Liver (tissue), 9 donors: ENCODE measurements around the gene HDAC2. TPM values are rescaled to one million over a fixed set of nuclear protein-coding genes. Genes with fewer than 3 reads are reported as not detected.

Experiments
- DNase-seq: peaks from one replicate; pipeline ENCODE4 v3.0.0-alpha.2; 2017; ENCODE audit warnings: low spot score
- H3K27ac ChIP-seq, 2 donors: one replicate each; pipeline ENCODE4 v1.7.0; 2013; ENCODE audit warnings: inconsistent platforms in 2 of 2, low read length in 2 of 2, control low read depth in 1 of 2, low read depth in 1 of 2, mild to moderate bottlenecking in 1 of 2
- H3K27me3 ChIP-seq, 4 donors: one replicate each; pipeline versions ENCODE4 v1.6.1 to v1.7.0; 2013; ENCODE audit warnings: low read length in 3 of 4, inconsistent platforms in 1 of 4, mild to moderate bottlenecking in 1 of 4, moderate library complexity in 1 of 4; ENCODE audit not compliant: control insufficient read depth in 4 of 4, insufficient read depth in 4 of 4
- H3K36me3 ChIP-seq, 4 donors: one replicate each; pipeline versions ENCODE4 v1.6.1 to v1.7.0; 2013; ENCODE audit warnings: low read length in 3 of 4, mild to moderate bottlenecking in 3 of 4, low read depth in 1 of 4, moderate library complexity in 1 of 4; ENCODE audit not compliant: control insufficient read depth in 4 of 4, insufficient read depth in 3 of 4
- H3K4me1 ChIP-seq, 4 donors: one replicate each; pipeline versions ENCODE4 v1.6.1 to v1.7.0; 2013; ENCODE audit warnings: low read length in 3 of 4, mild to moderate bottlenecking in 3 of 4, moderate library complexity in 1 of 4; ENCODE audit not compliant: control insufficient read depth in 4 of 4, insufficient read depth in 4 of 4
- H3K4me3 ChIP-seq, 3 donors: one replicate each; pipeline versions ENCODE4 v1.6.1 to v1.7.0; 2013; ENCODE audit warnings: low read length in 3 of 3, control low read depth in 1 of 3, low read depth in 1 of 3, mild to moderate bottlenecking in 1 of 3
- H3K9ac ChIP-seq, 2 donors: one replicate each; pipeline ENCODE4 v1.7.0; 2013; ENCODE audit warnings: low read length in 2 of 2, mild to moderate bottlenecking in 2 of 2, moderate library complexity in 2 of 2, control low read depth in 1 of 2, low read depth in 1 of 2
- H3K9me3 ChIP-seq, 4 donors: one replicate each; pipeline versions ENCODE4 v1.6.1 to v1.7.0; 2013; ENCODE audit warnings: low read length in 3 of 4; ENCODE audit not compliant: control insufficient read depth in 4 of 4
- EGR1 ChIP-seq, 2 donors: IDR thresholded peaks; 2 replicates each; pipeline ENCODE4 v1.6.1; 2016 to 2018; ENCODE audit warnings: antibody characterized with exemption in 2 of 2, low read depth in 2 of 2
- FOXA1 ChIP-seq: IDR thresholded peaks from 2 replicates; pipeline ENCODE4 v1.6.1; 2016; ENCODE audit warnings: antibody characterized with exemption
- FOXA2 ChIP-seq: IDR thresholded peaks from 2 replicates; pipeline ENCODE4 v1.6.1; 2016; ENCODE audit warnings: antibody characterized with exemption
- HNF4A ChIP-seq, 2 donors: conservative IDR thresholded peaks; 2 replicates each; pipeline ENCODE4 v1.6.1; 2016; ENCODE audit warnings: antibody characterized with exemption in 2 of 2, mild to moderate bottlenecking in 2 of 2
- HNF4G ChIP-seq: IDR thresholded peaks from 2 replicates; pipeline ENCODE4 v1.6.1; 2016; ENCODE audit warnings: antibody characterized with exemption
- JUND ChIP-seq, 2 donors: IDR thresholded peaks; 2 replicates each; pipeline ENCODE4 v1.6.1; 2016; ENCODE audit warnings: antibody characterized with exemption in 2 of 2
- NR2F2 ChIP-seq: IDR thresholded peaks from 2 replicates; pipeline ENCODE4 v1.6.1; 2016; ENCODE audit warnings: antibody characterized with exemption
- RAD21 ChIP-seq, 2 donors: IDR thresholded peaks; 2 replicates each; pipeline ENCODE4 v1.6.1; 2016; ENCODE audit warnings: antibody characterized with exemption in 2 of 2, mild to moderate bottlenecking in 2 of 2
- RXRA ChIP-seq, 2 donors: IDR thresholded peaks; 2 replicates each; pipeline ENCODE4 v1.6.1; 2017 to 2018; ENCODE audit warnings: antibody characterized with exemption in 2 of 2, mild to moderate bottlenecking in 1 of 2
- SP1 ChIP-seq: IDR thresholded peaks from 2 replicates; pipeline ENCODE4 v1.6.1; 2018; ENCODE audit warnings: antibody characterized with exemption, mild to moderate bottlenecking
- TAF1 ChIP-seq: conservative IDR thresholded peaks from 2 replicates; pipeline ENCODE4 v1.6.1; 2016; ENCODE audit warnings: antibody characterized with exemption, mild to moderate bottlenecking
- YY1 ChIP-seq: IDR thresholded peaks from 2 replicates; pipeline ENCODE4 v1.6.1; 2016; ENCODE audit warnings: antibody characterized with exemption, mild to moderate bottlenecking
- WGBS: extraction: QIAGEN DNeasy Blood & Tissue Kit; methylation state at CpG from one replicate; pipeline ENCODE4 v1.1.7; 2013; 5-methylcytosine and 5-hydroxymethylcytosine counted together
- polyA plus RNA-seq, 2 donors: library from polyadenylated mRNA; stranded (reverse) in 1 of 2; unstranded in 1 of 2; fragments of 200-250 nt in 1 of 2; fragments of >200 nt in 1 of 2; fragmentation: Nextera tagmentation in 1 of 2; extraction: Ambion mirVana in 1 of 2; gene quantifications; one replicate each; pipeline versions ENCODE4 v1.2.1 to v1.2.3, GENCODE V29; 2013 to 2015
- total RNA-seq, 2 donors: library from RNA; depleted of rRNA; stranded (reverse); fragments of >200 nt; gene quantifications; one replicate each; pipeline ENCODE4 v1.2.3, GENCODE V29; 2014
- TF ChIP-seq, protein P1 (sequence below): IDR thresholded peaks from 2 replicates; pipeline ENCODE4 v1.6.1; 2016; ENCODE audit warnings: antibody characterized with exemption, mild to moderate bottlenecking
- TF ChIP-seq, protein P2 (sequence below): IDR thresholded peaks from 2 replicates; pipeline ENCODE4 v1.6.1; 2016; ENCODE audit warnings: antibody characterized with exemption
- TF ChIP-seq, protein P3 (sequence below): IDR thresholded peaks from 2 replicates; pipeline ENCODE4 v1.6.1; 2016; ENCODE audit warnings: antibody characterized with exemption
- TF ChIP-seq, protein P4 (sequence below): IDR thresholded peaks from 2 replicates; pipeline ENCODE4 v1.6.1; 2016; ENCODE audit warnings: antibody characterized with exemption
- donor health status: healthy.
- donor health status: healthy.
- donor health status: healthy.
- donor health status: healthy.
- donor health status: healthy.

Gene HDAC2
- total and polyA plus RNA-seq, 4 donors: 14.7 to 56.9 (median 21.0) TPM

DNA sequence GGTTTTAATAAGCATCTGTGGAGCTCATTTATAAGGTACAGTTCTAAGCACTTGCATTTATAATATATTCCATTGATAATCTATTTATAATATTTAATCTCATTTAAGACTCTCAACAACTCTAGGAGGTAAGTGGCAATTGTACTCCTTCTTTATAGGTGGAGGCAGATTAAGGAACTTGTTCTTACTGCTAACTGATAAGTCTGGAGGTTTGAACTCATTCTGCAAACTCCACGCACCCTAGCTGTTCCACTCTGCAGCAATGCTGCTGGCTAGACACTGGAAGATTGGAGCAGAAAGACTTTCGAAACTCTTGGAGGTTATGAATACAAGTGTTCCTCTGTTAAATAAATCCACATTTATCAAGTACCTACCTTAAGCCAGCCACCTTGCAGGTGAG is 793 bp upstream of the HDAC2 start:
- no peaks in the 10 kb centered on the region for H3K36me3 ChIP-seq
- 70% methylated on average over 2 of the region's 2 CpGs for WGBS
- peaks cover 1 to 17% (median 9%) of the 10 kb centered on the region in 4 donors for H3K4me1 ChIP-seq
- no peak for DNase-seq
- peak overlapping the region; percentile 32 to 95 (median 95) for H3K4me3 ChIP-seq
- no peaks in the 10 kb centered on the region for H3K27me3 ChIP-seq
- H3K9me3 ChIP-seq: no peaks in the 10 kb centered on the region
- no peak overlapping the region for H3K27ac ChIP-seq
- peak overlapping the region; percentile 36 to 93 for H3K9ac ChIP-seq
- TF ChIP-seq HNF4A (conservative IDR thresholded peaks at IDR 0.05) (no peak), NR2F2 (no peak), YY1 (no peak), SP1 (no peak), FOXA1 (no peak)
- TF ChIP-seq, protein P1, sequence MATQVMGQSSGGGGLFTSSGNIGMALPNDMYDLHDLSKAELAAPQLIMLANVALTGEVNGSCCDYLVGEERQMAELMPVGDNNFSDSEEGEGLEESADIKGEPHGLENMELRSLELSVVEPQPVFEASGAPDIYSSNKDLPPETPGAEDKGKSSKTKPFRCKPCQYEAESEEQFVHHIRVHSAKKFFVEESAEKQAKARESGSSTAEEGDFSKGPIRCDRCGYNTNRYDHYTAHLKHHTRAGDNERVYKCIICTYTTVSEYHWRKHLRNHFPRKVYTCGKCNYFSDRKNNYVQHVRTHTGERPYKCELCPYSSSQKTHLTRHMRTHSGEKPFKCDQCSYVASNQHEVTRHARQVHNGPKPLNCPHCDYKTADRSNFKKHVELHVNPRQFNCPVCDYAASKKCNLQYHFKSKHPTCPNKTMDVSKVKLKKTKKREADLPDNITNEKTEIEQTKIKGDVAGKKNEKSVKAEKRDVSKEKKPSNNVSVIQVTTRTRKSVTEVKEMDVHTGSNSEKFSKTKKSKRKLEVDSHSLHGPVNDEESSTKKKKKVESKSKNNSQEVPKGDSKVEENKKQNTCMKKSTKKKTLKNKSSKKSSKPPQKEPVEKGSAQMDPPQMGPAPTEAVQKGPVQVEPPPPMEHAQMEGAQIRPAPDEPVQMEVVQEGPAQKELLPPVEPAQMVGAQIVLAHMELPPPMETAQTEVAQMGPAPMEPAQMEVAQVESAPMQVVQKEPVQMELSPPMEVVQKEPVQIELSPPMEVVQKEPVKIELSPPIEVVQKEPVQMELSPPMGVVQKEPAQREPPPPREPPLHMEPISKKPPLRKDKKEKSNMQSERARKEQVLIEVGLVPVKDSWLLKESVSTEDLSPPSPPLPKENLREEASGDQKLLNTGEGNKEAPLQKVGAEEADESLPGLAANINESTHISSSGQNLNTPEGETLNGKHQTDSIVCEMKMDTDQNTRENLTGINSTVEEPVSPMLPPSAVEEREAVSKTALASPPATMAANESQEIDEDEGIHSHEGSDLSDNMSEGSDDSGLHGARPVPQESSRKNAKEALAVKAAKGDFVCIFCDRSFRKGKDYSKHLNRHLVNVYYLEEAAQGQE: no peak
- TF ChIP-seq, protein P2, sequence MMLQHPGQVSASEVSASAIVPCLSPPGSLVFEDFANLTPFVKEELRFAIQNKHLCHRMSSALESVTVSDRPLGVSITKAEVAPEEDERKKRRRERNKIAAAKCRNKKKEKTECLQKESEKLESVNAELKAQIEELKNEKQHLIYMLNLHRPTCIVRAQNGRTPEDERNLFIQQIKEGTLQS: no peak
- TF ChIP-seq, protein P3, sequence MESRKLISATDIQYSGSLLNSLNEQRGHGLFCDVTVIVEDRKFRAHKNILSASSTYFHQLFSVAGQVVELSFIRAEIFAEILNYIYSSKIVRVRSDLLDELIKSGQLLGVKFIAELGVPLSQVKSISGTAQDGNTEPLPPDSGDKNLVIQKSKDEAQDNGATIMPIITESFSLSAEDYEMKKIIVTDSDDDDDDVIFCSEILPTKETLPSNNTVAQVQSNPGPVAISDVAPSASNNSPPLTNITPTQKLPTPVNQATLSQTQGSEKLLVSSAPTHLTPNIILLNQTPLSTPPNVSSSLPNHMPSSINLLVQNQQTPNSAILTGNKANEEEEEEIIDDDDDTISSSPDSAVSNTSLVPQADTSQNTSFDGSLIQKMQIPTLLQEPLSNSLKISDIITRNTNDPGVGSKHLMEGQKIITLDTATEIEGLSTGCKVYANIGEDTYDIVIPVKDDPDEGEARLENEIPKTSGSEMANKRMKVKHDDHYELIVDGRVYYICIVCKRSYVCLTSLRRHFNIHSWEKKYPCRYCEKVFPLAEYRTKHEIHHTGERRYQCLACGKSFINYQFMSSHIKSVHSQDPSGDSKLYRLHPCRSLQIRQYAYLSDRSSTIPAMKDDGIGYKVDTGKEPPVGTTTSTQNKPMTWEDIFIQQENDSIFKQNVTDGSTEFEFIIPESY: no peak

DNA sequence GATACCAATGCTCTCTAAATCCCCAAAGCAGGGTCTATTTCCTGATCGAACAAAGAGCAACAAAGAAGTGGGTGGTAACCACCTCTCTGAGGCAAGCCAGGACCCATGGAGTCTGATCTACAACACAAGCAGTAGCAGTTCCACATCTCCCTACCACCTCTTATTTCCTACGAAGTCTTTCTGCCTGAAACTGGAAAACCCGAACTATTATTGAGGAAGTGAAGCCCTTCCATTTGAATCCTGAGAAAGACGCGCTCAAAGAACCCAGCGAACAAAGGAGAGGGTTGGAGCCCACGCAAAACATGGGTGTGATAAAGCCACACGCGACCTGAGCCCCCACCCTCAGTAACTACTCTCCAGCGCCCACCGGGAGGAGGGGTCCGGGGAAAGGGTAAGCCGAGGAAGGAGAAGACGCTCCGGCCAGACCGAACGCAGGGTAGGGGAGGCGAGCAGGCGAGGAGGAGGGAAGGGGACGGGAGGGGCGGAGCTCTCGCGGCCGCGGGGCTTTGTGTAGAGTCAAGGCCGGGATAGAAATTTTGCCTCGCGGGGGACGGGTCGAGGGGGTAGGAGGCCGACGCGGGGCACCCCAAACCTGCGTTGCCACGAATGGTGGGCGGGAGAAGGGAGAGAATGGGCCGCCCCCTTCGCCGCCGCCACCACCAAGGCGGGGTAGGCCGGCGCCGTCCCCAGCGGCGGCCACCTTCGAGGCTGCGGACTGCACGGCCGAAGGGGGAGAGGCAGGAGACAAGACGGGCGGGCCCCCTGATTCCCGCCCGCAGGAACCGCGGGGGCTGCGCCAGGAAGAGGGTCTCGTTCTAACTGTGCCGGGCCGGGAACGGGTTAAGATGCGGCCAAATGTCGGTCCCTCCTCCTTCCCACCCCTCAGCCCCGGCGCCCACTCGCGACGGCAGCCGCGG is 802 bp downstream of the HDAC2 start:
- under 1% methylated on average over 70 of the region's 70 CpGs for WGBS

DNA sequence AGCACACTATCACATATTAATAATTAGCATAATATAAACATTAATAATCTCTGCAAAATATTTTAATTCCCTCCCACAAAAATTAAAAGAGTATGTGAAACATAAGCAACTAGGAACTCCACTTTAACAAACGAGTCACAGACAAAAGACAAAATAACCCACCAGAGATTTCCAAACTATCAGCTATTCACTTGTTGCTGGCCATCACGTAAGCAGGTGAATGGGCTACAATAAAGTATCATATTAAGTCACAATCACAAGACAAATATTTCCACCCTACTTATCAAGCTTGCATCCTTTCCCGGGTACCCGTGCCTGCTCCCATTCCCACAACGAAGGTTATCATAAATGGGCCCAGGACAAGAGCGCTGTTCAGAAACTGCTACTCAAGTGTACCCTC is 2.5 kb downstream of the HDAC2 start:
- Histone ChIP-seq H3K9ac (no peak overlapping the region), H3K4me1 (peaks cover 1 to 17% (median 9%) of the 10 kb centered on the region in 4 donors), H3K4me3 (no peak overlapping the region), H3K27me3 (no peaks in the 10 kb centered on the region), H3K36me3 (no peaks in the 10 kb centered on the region), H3K9me3 (no peaks in the 10 kb centered on the region), H3K27ac (no peak overlapping the region)
- TF ChIP-seq JUND (IDR thresholded peaks at IDR 0.05) (no peak), FOXA2 (no peak), SP1 (no peak)
- TF ChIP-seq, protein P2: no peak
- TF ChIP-seq, protein P4, sequence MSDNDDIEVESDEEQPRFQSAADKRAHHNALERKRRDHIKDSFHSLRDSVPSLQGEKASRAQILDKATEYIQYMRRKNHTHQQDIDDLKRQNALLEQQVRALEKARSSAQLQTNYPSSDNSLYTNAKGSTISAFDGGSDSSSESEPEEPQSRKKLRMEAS: no peak
- WGBS: 72% methylated on average over 6 of the region's 6 CpGs
- no peak for DNase-seq

More for the DNA sequence above, 802 bp downstream of the HDAC2 start:
- peak overlapping the region; percentile 95 for H3K4me3 ChIP-seq
- H3K9me3 ChIP-seq: no peaks in the 10 kb centered on the region
- H3K4me1 ChIP-seq: peaks cover 1 to 17% (median 9%) of the 10 kb centered on the region in 4 donors
- H3K9ac ChIP-seq: peak overlapping the region; percentile 75 to 92
- H3K27ac ChIP-seq: peak overlapping the region; percentile 88 to 94
- TF ChIP-seq TAF1 (no peak), HNF4G (no peak), HNF4A (conservative IDR thresholded peaks at IDR 0.05) (no peak), RAD21 (IDR thresholded peaks at IDR 0.05) (no peak), RXRA (IDR thresholded peaks at IDR 0.05) (no peak), JUND (IDR thresholded peaks at IDR 0.05) (no peak), FOXA2 (no peak), EGR1 (IDR thresholded peaks at IDR 0.05; ENCODE audit: low read depth in 2 of 2) (no peak)
- H3K27me3 ChIP-seq: no peaks in the 10 kb centered on the region
- DNase-seq: peak; percentile 69
- H3K36me3 ChIP-seq: no peaks in the 10 kb centered on the region
